ENCODE results near the gene RASEF. TPM values are rescaled to one million over a fixed set of nuclear protein-coding genes. Genes with fewer than 3 reads are reported as not detected.

The RASEF gene
- total RNA-seq, 4 donors from 2014 or later: 0.12 to 1.6 (median 0.65) TPM

DNA sequence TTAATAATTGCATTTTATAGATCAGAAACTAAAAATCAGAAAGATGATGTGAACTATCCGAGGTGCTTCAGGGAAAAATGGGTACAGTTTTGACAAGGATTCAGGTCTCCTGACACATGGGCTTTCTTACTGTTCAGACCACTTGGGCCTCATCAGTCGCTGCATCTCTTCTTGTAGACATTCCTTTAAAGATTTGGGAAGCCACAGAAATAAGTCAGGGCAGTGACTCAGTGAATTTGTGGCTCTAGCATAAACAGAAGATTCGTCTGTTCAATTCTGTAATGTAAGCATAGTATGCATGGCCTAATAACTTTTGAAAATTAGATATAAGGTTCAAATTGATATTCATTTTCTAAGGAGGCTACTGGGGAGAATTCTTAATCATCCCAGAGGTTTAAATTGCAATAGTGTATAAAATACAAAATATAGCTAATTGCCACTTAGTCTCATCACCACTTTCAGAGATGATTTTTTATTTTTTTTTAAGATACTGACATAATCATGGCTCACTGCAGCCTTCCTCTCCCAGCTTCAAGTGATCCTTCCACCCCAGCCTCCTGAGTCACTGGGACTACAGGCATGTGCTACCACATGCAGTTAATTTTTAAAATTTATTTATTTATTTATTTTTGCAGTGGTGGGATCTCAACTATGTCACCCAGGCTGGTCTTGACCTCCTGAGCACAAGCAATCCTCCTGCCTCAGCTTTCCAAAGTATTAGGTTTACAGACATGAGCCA lies 48.9 kb downstream of the RASEF start:
- DNase-seq (ENCODE audit: low spot score) (no peak), ATAC-seq (ENCODE audit: low FRiP score) (no peak)
- TF ChIP-seq, protein P1, sequence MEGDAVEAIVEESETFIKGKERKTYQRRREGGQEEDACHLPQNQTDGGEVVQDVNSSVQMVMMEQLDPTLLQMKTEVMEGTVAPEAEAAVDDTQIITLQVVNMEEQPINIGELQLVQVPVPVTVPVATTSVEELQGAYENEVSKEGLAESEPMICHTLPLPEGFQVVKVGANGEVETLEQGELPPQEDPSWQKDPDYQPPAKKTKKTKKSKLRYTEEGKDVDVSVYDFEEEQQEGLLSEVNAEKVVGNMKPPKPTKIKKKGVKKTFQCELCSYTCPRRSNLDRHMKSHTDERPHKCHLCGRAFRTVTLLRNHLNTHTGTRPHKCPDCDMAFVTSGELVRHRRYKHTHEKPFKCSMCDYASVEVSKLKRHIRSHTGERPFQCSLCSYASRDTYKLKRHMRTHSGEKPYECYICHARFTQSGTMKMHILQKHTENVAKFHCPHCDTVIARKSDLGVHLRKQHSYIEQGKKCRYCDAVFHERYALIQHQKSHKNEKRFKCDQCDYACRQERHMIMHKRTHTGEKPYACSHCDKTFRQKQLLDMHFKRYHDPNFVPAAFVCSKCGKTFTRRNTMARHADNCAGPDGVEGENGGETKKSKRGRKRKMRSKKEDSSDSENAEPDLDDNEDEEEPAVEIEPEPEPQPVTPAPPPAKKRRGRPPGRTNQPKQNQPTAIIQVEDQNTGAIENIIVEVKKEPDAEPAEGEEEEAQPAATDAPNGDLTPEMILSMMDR (IDR thresholded peaks at IDR 0.05): no peak

DNA sequence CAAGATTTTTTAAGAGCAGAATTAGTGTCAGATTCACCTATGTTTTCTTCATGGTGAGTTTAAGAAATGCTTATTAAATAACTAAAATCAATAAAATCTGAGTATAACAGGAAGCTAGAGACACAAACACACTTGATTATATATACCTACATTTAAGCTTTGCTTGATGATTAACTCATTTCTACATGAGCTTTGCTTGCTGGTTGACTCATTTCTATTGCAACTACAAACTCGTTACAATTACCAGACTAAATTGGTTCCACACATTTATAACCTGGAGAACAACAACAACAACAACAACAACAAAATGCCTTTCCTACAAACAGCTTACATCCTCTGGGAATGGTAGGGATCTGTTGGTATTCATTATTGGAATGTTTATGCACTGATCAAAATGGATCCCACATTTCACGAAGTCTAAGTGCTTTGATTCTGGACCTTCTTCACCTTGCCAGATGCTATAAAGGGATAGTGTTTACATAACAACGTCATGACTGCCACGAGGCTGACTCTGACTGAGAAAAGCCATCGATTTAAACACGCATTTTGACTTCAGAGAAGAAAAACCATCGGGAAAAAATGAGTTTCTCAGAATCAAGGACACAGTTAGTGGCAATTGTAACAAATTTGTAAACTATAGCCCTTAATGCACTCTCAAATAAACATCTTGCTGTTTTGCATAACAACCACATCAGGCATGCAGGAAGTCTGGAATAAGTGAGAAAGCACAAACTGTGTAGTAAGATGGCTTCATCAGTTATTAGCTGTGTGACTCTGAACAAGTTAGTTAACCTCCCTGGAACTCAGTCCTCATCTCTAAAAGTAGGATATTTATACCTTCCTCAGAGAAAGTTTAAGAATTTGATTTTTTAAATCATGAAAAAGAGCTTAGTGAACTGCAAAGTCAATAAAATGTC lies 49.8 kb downstream of the RASEF start:
- ATAC-seq (ENCODE audit: low FRiP score): no peak
- TF ChIP-seq, protein P1 (IDR thresholded peaks at IDR 0.05): no peak
- no peak for DNase-seq (ENCODE audit: low spot score)

DNA sequence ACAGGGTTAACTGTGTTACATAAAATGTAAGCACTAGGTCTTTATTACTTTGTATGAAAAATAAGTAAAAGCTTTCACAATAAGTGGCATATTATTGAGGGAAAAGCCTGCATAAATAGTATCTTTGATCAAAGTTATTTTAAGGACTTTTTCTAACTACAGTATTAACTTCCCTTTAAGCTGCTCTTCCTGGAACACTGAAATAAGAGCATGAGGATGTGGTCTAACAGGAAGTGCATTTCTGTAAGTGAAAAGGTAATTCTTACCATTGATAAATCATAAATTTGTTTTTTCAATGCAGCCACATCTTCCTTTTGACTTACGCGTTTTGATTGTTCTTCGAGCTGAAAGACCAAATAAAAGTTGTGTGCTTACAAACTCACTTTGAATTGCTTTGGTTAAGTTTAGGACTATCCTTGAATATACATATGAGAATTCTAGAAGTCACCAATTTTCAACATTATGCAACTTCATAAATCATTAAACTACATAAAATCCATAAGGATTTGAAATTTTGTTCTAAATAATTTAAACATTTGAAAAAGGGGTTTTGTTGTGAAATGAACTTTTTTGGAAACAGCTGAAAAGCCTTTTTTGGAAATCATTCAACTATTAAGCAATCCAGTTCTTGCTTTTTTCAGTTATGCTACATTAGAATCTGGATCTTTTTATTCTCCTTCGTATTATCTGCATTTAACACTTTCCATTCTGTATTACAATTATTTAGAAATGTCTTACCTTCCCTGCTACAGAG lies 50.6 kb downstream of the RASEF start:
- TF ChIP-seq, protein P1 (IDR thresholded peaks at IDR 0.05): no peak
- DNase-seq (ENCODE audit: low spot score) (no peak), ATAC-seq (ENCODE audit: low FRiP score) (no peak)

DNA sequence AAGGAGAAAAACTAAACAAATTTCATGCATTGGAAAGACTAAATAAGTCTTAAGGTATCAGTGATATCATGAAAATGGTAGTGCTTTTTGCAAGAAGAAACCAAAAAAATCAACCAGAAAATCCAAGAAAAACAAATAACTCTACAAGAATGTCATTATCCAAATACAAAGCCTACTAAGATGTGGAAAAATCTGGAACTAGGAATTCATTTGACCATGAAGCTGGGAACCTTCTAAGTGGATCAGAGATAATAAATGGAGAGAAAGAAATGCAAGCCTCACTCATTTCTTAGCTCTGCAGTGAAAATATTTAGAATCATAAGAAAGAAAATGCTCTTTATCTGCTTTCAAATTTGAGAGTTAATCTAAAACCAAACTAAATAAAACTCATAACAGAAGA lies 51.3 kb downstream of the RASEF start:
- no peak for DNase-seq (ENCODE audit: low spot score)
- TF ChIP-seq, protein P1 (IDR thresholded peaks at IDR 0.05): no peak

DNA sequence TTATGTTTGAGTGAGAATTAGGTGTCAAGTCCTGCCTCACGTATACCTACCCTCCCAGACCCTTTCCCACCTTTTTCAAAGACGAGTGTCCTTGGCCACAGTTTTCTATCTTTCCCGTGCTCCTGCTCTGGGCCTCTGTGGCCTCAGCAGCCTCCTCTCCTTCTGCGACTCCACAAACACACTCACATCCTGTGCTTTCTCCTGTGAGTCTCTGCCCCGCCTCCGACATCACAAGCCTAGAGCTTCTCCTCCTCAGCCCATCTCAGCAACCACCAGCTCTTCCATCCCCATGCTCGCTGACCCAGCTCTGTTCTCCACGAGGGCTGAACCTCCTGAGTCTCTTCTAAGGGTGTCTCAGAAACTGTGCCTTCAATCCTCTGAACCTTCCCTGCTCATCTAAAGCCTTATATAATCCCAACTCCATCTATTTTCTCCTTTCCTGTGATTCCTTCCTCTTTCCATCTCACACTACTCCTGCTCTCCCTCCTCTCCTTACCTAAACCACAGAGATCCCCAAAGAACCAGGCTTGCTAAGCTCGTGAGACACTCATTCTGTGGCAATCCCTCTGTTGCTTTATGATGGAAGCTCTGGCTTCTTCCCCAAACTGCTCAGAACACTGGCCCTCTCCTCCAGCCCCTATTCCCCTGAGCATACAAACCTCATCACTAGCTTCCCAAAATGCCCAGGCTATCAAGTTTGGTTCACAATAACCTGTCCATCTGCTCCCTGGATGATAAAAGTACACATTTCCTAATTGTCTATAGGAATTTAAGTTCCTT lies 55.2 kb downstream of the RASEF start:
- no peak for ATAC-seq (ENCODE audit: low FRiP score)
- TF ChIP-seq, protein P1 (IDR thresholded peaks at IDR 0.05): no peak
- no peak for DNase-seq (ENCODE audit: low spot score)

More for the DNA sequence above, 51.3 kb downstream of the RASEF start:
- no peak for ATAC-seq (ENCODE audit: low FRiP score)

DNA sequence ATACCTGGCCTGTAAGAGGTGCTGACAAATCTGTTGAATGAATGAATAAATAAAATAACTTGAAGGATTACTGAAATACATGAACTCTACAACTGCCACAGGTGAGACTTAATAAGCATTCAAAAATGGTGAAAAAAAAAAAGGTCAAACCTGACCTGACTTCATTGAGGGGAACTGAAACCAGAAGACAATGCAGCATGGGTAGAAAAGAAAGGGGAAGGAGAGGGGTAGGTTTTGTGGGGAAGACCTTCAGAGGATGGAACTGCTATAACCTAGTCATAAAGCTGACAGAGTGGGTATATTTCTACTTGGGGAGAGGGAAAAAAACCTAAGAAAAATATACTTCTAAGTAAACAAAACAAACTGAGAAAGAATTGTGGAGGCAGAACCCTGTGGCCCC lies 56.6 kb downstream of the RASEF start:
- no peak for ATAC-seq (ENCODE audit: low FRiP score)
- no peak for DNase-seq (ENCODE audit: low spot score)
- TF ChIP-seq, protein P1 (IDR thresholded peaks at IDR 0.05): no peak

Measured in omental fat pad (tissue), 4 donors.